Smooth muscle cell of the brain vasculature (primary cell): ENCODE data around the gene TSC22D1.

ENCODE experiments used
- DNase-seq: peaks from one replicate; pipeline ENCODE4 v3.0.0-alpha.2; 2012; ENCODE audit warnings: low read depth, low spot score

Gene TSC22D1

GRCh38 chr13:44404261-44405132, 171.6 kb downstream of the TSC22D1 start:
- no peak for DNase-seq

GRCh38 chr13:44403461-44404056, 172.6 kb downstream of the TSC22D1 start:
- no peak for DNase-seq

DNA sequence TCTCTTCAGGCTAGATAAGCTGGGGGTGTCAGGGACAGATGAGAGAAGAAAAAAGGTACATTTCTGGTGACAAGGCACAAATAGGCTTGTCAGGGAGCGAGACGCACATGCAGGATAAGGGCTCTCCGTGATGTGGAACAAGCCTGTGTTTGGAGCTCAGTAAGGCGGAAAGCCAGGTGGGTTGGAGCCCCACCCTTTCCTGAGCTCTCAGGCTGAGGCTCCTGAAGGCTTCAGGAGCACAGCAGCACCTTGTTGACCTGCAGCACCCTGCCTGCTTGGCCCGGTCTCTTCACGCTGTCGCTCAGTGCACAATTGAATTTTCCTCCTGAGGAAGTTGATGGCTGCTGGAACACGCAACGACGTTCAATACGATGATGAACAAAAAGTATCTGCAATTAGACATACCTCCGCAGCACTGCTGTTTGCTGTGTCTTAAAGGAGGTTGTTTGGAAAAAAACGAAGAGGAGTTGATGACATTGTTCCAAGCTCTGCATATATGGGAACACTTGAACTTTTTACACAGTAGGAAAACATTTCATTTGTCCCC, 173.2 kb downstream of the TSC22D1 start:
- no peak for DNase-seq

- DNase-seq, result no peak
Measured at GRCh38 chr13:44401577-44401976, 174.6 kb downstream of the TSC22D1 start.

- DNase-seq, result no peak
Measured at GRCh38 chr13:44400736-44401135, 175.4 kb downstream of the TSC22D1 start.

- no peak for DNase-seq
Measured at GRCh38 chr13:44399074-44399473, 177.1 kb downstream of the TSC22D1 start.

DNA sequence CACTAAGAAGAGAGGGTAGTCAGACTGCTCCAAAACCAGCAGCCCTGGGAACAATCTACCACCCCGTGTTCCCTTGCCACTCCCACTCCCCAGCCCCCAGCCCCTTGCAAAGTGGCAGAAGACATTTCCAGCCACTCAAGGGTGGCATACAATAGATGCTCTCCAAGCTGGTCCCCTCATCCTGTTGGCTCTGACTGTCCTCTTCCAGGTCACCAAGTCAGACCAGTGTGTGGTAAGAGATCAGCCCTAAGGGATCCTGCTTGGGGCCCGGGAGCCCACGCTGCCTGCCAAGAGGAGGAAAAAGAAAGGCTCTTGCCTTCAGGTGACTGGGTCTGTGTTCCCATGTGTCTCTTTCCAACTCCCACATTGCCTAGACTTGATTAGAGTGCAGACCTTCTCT, 177.5 kb downstream of the TSC22D1 start:
- DNase-seq, result no peak

- DNase-seq, result no peak
Measured at GRCh38 chr13:44397766-44398223, 178.3 kb downstream of the TSC22D1 start.

- DNase-seq, result peak; percentile 21
Measured at GRCh38 chr13:44396701-44397580, 179.2 kb downstream of the TSC22D1 start.

DNA sequence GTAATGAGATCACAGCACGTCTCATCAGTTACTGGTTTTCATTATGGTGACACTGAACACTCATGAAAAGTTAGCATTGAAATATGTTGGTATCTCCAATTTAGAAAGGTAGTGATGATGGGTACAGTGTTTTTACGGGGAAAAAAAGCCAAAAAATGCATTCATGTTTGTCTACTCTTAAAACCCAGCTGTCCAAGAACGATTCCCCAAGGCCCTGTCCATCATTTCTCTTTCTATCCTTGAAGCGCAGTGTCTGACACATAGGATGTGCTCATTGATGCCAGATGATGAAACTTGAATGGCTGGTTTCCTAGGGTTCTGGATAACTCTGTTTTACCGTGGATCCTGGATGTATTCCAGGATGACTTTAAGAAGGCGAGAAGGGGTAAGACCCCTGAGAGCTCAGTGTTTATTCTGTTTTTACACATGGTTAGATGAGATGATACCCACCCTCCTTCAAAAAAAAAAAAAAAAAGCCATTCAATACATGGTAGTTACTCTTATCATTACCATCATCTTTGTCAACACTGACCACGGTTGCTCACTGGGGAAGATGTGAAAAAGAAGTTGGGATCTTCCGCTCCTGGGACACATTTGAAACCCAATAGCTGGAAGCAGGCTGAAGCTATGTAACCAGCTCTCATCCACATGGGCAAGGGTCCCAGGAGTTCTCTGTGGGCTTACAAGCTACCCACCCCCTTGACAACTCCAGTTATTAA, 180.0 kb downstream of the TSC22D1 start:
- no peak for DNase-seq

DNA sequence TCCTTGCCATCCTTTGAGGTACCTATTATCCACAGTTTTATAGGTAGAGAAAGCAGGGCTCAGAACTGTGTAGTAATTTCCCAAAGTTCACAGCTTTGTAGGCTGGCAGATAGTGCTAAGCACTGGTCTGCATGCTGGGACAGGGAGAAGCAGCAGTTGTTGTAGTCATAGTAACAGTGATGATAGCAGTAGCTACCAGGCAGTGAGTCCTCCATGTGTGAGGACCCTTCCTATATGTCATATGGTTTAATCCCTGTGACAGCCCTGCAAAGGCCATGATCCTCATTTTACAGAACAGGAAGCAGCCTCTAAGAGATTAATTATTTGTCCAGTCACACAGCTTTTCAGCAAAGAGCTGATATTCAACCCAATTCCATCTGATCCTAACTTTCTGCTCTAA, 181.5 kb downstream of the TSC22D1 start:
- DNase-seq, result no peak

DNA sequence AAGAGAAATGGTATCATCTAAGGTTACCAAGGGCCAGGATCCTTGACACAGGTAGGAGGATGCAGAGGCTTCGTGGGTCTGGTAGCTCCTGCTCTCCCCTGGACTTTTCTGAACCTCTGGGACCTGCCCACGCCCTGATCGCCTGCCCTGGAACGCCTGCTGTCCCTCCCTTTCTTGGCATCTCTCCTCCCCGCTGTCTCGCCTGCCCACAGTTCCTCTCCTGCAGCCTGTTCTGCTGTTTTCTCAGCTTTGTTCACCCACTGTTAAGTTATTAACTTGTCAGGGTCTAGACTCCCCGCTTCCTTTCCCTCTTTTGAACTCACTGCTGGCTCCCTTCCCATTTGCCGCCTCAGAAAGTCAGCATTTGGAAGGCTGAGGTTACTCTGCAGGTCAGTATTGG, 182.7 kb downstream of the TSC22D1 start:
- peak; percentile 43 for DNase-seq

- no peak for DNase-seq
Measured at GRCh38 chr13:44389876-44390275, 186.3 kb downstream of the TSC22D1 start.

DNA sequence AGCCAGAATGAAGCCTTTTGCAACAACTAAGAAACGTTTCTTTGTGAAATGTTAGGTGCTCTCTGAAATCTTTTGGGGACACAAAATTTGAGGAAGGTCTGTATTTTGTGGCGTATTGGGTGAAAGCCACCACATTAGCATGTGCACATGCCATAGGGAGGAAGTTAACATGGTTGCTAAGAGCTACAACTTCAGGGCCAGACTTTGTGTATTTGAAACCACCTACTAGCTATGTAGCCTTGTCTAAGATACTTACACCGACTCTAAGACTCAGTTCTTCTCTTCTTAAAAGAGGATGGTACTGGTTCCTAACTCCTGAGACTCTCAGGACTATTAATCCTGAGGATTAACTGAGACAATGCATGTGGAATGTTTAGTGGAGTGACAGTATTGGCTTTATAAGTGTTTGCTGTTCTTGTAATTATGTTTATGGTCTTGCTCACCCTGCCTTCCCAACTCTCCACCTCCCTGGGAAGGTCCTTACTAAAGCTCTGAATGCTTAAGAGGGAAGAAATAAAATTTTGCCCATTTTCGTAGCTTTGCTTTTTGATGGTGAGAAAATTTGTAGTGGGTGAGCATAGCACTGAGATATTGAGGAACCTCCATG, 187.0 kb downstream of the TSC22D1 start:
- no peak for DNase-seq

- DNase-seq, result no peak
Measured at GRCh38 chr13:44388427-44389059, 187.6 kb downstream of the TSC22D1 start.

DNA sequence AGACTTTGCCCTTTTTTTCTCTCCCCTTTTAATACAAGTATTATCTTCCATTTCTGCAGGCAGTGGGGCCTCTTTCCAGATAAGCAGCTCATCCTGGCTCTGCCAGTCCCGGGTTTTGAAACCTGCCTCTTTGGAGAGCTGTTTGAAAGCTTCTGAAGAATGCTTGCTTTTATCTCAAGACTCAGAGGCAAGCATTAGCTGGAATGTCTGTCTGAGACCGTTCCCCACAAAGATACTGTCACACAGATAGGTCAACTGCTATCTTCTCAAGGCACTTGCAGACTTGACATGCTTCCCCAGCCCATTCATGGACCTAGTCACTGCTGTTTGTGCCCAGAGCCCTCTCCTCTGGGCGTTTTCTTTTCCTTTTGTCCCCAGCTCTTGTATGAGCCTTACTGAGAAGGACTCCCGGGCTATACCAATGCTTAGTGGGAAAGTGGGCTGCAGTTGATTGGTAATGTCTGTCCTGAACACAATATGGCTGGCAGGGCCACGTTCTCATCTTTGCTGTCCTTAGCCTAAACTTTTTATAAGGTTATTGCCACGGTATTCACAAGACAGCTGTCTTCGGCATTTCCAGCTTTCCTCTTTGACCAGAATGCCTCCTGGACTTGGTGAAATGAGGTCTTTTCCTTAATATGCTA, 189.1 kb downstream of the TSC22D1 start:
- DNase-seq, result no peak

GRCh38 chr13:44385847-44386246, 190.3 kb downstream of the TSC22D1 start:
- DNase-seq, result no peak

DNA sequence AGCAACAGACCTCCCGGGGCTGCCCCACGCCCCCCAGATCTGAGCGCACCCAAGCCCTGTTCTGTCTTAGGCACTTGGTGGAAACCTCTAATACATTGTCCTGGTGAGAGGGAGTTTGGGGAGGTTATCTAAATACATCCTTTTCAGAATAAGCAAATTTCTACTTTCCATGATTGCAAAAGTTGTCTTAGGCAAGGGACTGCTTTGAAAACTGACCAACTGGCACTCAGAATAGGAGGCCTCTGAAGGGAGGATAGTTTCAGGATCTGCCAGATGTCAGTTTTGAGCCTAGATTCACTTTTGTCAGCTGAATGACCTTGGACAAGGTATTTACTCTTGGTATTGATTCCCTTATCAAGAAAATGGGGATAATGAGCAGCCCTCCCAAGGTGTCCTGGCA, 190.7 kb downstream of the TSC22D1 start:
- DNase-seq, result no peak

GRCh38 chr13:44384778-44385177, 191.4 kb downstream of the TSC22D1 start:
- no peak for DNase-seq

GRCh38 chr13:44383945-44384344, 192.2 kb downstream of the TSC22D1 start:
- DNase-seq, result no peak
